Measurements from ENCODE around the gene ADGRF3. TPM values are rescaled to one million over a fixed set of nuclear protein-coding genes. Genes with fewer than 3 reads are reported as not detected.
A peak's percentile ranks its signal among the peaks of the same experiment; 100 is the strongest.

ADGRF3 gene
- total and polyA plus RNA-seq, 9 of the 15 experiments (the other 6 are each of a cell fraction or from before 2014, with no cell fraction given): 0.04 to 0.54 (median 0.16) TPM; not detected in 2

DNA sequence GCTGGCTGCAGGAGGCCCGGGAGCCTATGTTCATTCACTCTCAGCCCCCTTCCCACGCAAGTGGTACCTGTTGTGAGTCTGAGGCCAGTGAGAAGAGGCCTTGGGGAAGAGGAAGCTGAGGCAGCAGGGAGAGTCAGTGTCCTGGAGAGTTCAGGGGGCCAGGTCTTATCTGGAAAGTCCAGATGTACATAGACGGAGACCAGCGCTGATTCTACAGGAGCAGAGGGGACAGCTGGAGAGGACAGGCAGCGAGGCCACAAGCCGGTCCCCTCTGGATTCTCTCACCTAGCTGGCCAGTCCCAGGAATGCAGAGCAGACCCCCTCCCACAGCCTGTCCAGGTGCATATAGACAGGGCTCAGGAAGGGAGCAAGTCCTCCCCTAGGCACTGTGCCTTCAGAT is 29.7 kb downstream of the ADGRF3 start (continued):
- TF ChIP-seq ZNF639 (CRISPR knock-in tag; conservative IDR thresholded peaks at IDR 0.05 in 1 of 2, IDR thresholded peaks at IDR 0.05 in 1 of 2): no peak
- TF ChIP-seq TCF3 (CRISPR knock-in tag; IDR thresholded peaks at IDR 0.05): peak; percentile 92
- TF ChIP-seq, protein P1, sequence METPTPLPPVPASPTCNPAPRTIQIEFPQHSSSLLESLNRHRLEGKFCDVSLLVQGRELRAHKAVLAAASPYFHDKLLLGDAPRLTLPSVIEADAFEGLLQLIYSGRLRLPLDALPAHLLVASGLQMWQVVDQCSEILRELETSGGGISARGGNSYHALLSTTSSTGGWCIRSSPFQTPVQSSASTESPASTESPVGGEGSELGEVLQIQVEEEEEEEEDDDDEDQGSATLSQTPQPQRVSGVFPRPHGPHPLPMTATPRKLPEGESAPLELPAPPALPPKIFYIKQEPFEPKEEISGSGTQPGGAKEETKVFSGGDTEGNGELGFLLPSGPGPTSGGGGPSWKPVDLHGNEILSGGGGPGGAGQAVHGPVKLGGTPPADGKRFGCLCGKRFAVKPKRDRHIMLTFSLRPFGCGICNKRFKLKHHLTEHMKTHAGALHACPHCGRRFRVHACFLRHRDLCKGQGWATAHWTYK (CRISPR knock-in tag; IDR thresholded peaks at IDR 0.05): no peak
- peak; percentile 78 for TF ChIP-seq MTA2 (IDR thresholded peaks at IDR 0.05; ENCODE audit: low read depth)
- peak; percentile 83 for TF ChIP-seq TAL1 (IDR thresholded peaks at IDR 0.05)
- TF ChIP-seq ZNF263 (CRISPR knock-in tag; IDR thresholded peaks at IDR 0.05; ENCODE audit: borderline replicate concordance): no peak
- TF ChIP-seq GATA2 (CRISPR knock-in tag; IDR thresholded peaks at IDR 0.05): peak; percentile 42; the same call in 1 of the 2 replicates

- H3K4me1 ChIP-seq (replicated peaks in 1 of 2; ENCODE audit: control insufficient read depth in 2 of 2, insufficient read depth in 2 of 2, low read length in 2 of 2): peaks cover 15 to 35% of the 10 kb centered on the region in 2 experiments
- no peak overlapping the region for H3K27ac ChIP-seq (ENCODE audit: extremely low read depth, low read depth, low read length)
- peaks cover 4 to 17% of the 10 kb centered on the region in 2 experiments; a peak in 3 of 5 replicates for H3K27me3 ChIP-seq (ENCODE audit: control insufficient read depth in 2 of 2, insufficient read depth in 2 of 2, low read length in 2 of 2)
- H3K9me3 ChIP-seq (replicated peaks; ENCODE audit: control insufficient read depth, insufficient read depth, low read depth, low read length): no peaks in the 10 kb centered on the region
- H3K9me1 ChIP-seq (ENCODE audit: control insufficient read depth, insufficient read depth, low read length): peaks cover 3% of the 10 kb centered on the region
- WGBS (ENCODE audit: insufficient coverage, low coverage, missing lambda C conversion rate): 15% methylated on average over 2 of the region's 2 CpGs
- ChIA-PET POLR2A (interaction anchor here (0.6 to 1.5 kb wide), 3 partner anchors 16 to 57 kb away, joined by 3 to 8 read pairs (median 3); no protein-coding TSS in a partner anchor), CTCF (ENCODE audit: low intra/inter-chr PET ratio) (interaction anchor here (0.7 kb wide), 1 partner anchor 153 kb away, joined by 5 read pairs; no protein-coding TSS in a partner anchor)
- peak; percentile 40 for FAIRE-seq
- in situ Hi-C loops (cut with MboI): no loop called here
- H3K36me3 ChIP-seq (ENCODE audit: control insufficient read depth, insufficient read depth, low read length): no peaks in the 10 kb centered on the region
- H3K9ac ChIP-seq (ENCODE audit: insufficient read depth in 1 of 2, low read depth in 2 of 2, low read length in 2 of 2): peak overlapping the region in 1 of 2 experiments; percentile 81; a peak in 1 of 4 replicates
- no peak; the same call in 2 of the 3 replicates for ATAC-seq
- DNase-seq (ENCODE audit: extremely low read depth in 1 of 4, low spot score in 3 of 4): no peak
- H3K4me2 ChIP-seq (ENCODE audit: insufficient read depth, low read length): no peak overlapping the region
- BruUV-seq (replicated peaks): no TSS peak
- H4K20me1 ChIP-seq (replicated peaks; ENCODE audit: control insufficient read depth, insufficient read depth, low read length): no peaks in the 10 kb centered on the region
- no peaks in the 10 kb centered on the region for H3K79me2 ChIP-seq (ENCODE audit: control insufficient read depth, insufficient read depth, low read length)
- intact Hi-C loops (cut with micrococcal nuclease): no loop called here
- H3K4me3 ChIP-seq: no peak overlapping the region
- 0 out of 2 replicates have a peak overlapping the region, but pooled peaks have one; percentile 70 for H2AFZ ChIP-seq (ENCODE audit: low read depth, low read length)
- TF ChIP-seq MEIS2 (IDR thresholded peaks at IDR 0.05; ENCODE audit: partially characterized antibody) (no peak), HLTF (IDR thresholded peaks at IDR 0.05) (no peak), CTCF (IDR thresholded peaks at IDR 0.05 in 2 of 3, conservative IDR thresholded peaks at IDR 0.05 in 1 of 3; ENCODE audit: insufficient read depth in 2 of 3, low read depth in 1 of 3, low read length in 3 of 3) (peak; percentile 21 to 37 (median 27); a peak in 2 of 6 replicates), CBFA2T2 (conservative IDR thresholded peaks at IDR 0.05) (no peak), RBM17 (IDR thresholded peaks at IDR 0.05; ENCODE audit: borderline replicate concordance, low read depth, low read length) (no peak), NR2F6 (CRISPR knock-in tag; IDR thresholded peaks at IDR 0.05) (no peak)
Measured at GRCh38 chr2:26316041-26316440, 30.5 kb downstream of the ADGRF3 start.
